Measurements from ENCODE around the gene SERPINA10. TPM values are rescaled to one million over a fixed set of nuclear protein-coding genes. Genes with fewer than 3 reads are reported as not detected.

SERPINA10 gene
- total and polyA plus RNA-seq, 2 donors (not counting 3 experiments of a cell fraction or from before 2014, with no cell fraction given): not detected

DNA sequence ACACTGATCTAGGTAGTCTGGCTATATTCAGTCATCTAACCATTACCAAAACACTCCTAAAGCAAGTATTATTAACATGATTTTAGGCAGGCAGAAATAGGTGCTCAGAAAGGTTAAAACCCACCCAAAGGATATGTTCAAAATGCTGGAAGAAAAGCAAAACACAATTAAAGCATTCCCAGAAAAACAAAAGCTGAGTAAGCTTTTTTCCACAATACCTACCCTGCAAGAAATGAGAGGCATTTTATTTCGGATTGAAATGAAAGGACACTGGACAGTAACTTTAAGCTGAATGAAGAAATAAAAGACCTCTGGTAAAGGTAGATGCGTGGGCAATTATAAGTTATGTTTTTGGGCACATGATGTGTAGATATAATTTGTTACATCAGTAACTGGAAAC, 21.8 kb upstream of the SERPINA10 start:
- Histone ChIP-seq H4K20me1 (replicated peaks; ENCODE audit: control insufficient read depth, extremely low read depth, insufficient read depth, low read length) (no peaks in the 10 kb centered on the region), H3K9me1 (replicated peaks; ENCODE audit: control insufficient read depth, extremely low read depth, insufficient read depth, low read length) (no peaks in the 10 kb centered on the region), H3K4me1 (ENCODE audit: control insufficient read depth, extremely low read depth, insufficient read depth, low read length) (no peaks in the 10 kb centered on the region), H3K79me2 (ENCODE audit: control insufficient read depth, insufficient read depth, low read length) (no peaks in the 10 kb centered on the region), H3K9ac (replicated peaks; ENCODE audit: extremely low read depth, insufficient read depth, low read length) (no peak overlapping the region), H3K4me3 (replicated peaks in 1 of 3; ENCODE audit: insufficient read depth in 1 of 3, low read depth in 1 of 3, low read length in 3 of 3) (no peak overlapping the region), H3K9me3 (replicated peaks; ENCODE audit: control insufficient read depth, insufficient read depth, low read length) (no peaks in the 10 kb centered on the region), H3K36me3 (ENCODE audit: control insufficient read depth in 2 of 2, extremely low read depth in 1 of 2, insufficient read depth in 2 of 2, low read length in 2 of 2) (no peaks in the 10 kb centered on the region), H3K27ac (ENCODE audit: insufficient read depth, low read depth, low read length) (no peak overlapping the region), H2AFZ (ENCODE audit: low read depth, low read length) (no peak overlapping the region), H3K27me3 (ENCODE audit: control insufficient read depth in 2 of 2, insufficient read depth in 2 of 2, low read length in 2 of 2) (no peaks in the 10 kb centered on the region), H3K4me2 (ENCODE audit: insufficient read depth, low read length) (no peak overlapping the region)
- POLR2A ChIA-PET: no interaction called here
- CTCF ChIA-PET: no interaction called here
- dilution Hi-C loops (cut with MboI; ENCODE audit: extremely low pct_ligation_motif_present, low sequenced_read_pairs): no loop called here
- TF ChIP-seq EZH2 (IDR thresholded peaks at IDR 0.05; ENCODE audit: borderline replicate concordance, low read depth, low read length, severe bottlenecking) (no peak), POLR2A (IDR thresholded peaks at IDR 0.05; ENCODE audit: low read depth, low read length) (no peak), MAX (IDR thresholded peaks at IDR 0.05; ENCODE audit: insufficient read depth, insufficient read length) (no peak), CTCF (IDR thresholded peaks at IDR 0.05; ENCODE audit: extremely low read depth in 1 of 2, insufficient read depth in 1 of 2, low read depth in 1 of 2, low read length in 2 of 2) (no peak), MYC (IDR thresholded peaks at IDR 0.05; ENCODE audit: low read depth, low read length) (no peak), JUN (IDR thresholded peaks at IDR 0.05; ENCODE audit: borderline replicate concordance, insufficient read depth, insufficient read length, low read depth) (no peak)
- FAIRE-seq (no peak), DNase-seq (ENCODE audit: low read depth, low spot score) (no peak)
- BruUV-seq (replicated peaks): no TSS peak
- intact Hi-C loops (cut with micrococcal nuclease): no loop called here

Data from endothelial cell of umbilical vein (primary cell).